K562 treated with DMSO at 1 percent for 24 hours (cell line): Measurements from ENCODE around the gene CDCA8. TPM values are rescaled to one million over a fixed set of nuclear protein-coding genes. Genes with fewer than 3 reads are reported as not detected.

Experiments
- total RNA-seq: library from RNA; unstranded; fragments of 300-600 nt; gene quantifications from 2 replicates; pipeline ENCODE4 v1.2.3, GENCODE V29; 2022; ENCODE audit warnings: low read depth; ENCODE audit not compliant: insufficient read depth

CDCA8 gene
- total RNA-seq = 83.7 and 89.0 TPM in 2 replicates

DNA sequence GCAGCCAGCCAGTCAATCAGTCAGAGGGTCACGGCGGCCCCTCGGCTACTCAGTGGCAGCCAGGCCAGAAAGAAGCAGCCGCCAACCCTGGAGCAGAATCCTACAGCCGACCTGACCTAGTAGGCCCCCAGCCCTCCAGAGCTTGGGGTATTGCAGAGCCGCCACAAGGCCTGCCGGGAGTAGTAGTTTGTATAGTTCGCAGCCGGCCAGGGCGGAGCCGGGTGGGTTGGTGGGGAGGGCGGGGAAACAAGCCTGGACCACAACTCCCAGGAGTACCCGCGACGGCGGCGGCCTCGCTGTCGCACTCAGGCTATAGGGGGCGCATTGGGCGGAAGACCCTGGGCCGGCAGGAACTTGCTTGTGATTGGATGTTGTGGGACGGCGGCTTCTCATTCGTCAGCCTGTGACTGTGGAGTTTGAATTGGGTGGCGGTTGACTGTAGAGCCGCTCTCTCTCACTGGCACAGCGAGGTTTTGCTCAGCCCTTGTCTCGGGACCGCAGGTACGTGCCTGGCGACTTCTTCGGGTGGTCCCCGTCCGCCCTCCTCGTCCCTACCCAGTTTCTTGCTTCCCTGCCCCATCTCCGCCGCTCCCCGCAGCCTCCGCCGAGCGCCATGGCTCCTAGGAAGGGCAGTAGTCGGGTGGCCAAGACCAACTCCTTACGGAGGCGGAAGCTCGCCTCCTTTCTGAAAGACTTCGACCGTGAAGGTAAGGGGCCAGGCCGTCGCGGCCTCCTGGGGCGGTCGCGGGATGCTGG, at the start of gene CDCA8:
Gene CDCA8 (plus strand): TSS at position 439 of the 756 bp plus-strand sequence. CDS start 175 bp downstream, at position 614.

Other genes with a start within 250 kb of the CDCA8 start
- 32.6 and 33.3 TPM in 2 replicates for gene ZC3H12A, start 217.9 kb upstream of the CDCA8 start, total RNA-seq
- 51.6 and 70.0 TPM in 2 replicates for gene MEAF6, start 177.8 kb upstream of the CDCA8 start, total RNA-seq
- 8.9 and 11.2 TPM in 2 replicates for gene SNIP1, start 138.2 kb upstream of the CDCA8 start, total RNA-seq
- gene DNALI1, start 135.6 kb upstream of the CDCA8 start, total RNA-seq = 1.0 and 1.7 TPM in 2 replicates
- 68.6 and 84.5 TPM in 2 replicates for gene GNL2, start 96.6 kb upstream of the CDCA8 start, total RNA-seq
- gene RSPO1, start 57.6 kb upstream of the CDCA8 start, total RNA-seq = not detected in 2 replicates
- not detected in 2 replicates for gene EPHA10, start 72.6 kb downstream of the CDCA8 start, total RNA-seq
- 0.86 and 1.2 TPM in 2 replicates for gene MANEAL, start 101.3 kb downstream of the CDCA8 start, total RNA-seq
- gene C1orf122, start 115.3 kb downstream of the CDCA8 start, total RNA-seq = 113 and 233 TPM in 2 replicates
- gene YRDC, start 115.7 kb downstream of the CDCA8 start, total RNA-seq = 48.8 and 52.4 TPM in 2 replicates
- gene MTF1, start 167.1 kb downstream of the CDCA8 start, total RNA-seq = 2.7 and 3.1 TPM in 2 replicates